22Rv1 (cell line): Measurements from ENCODE around the gene P2RX1.

Experiments used
- CTCF ChIP-seq: fragments of 450-650 bp; IDR thresholded peaks from 2 replicates; pipeline ENCODE4 v1.5.1; 2017; ENCODE audit warnings: mild to moderate bottlenecking
- ZFX ChIP-seq: fragments of 450-650 bp; IDR thresholded peaks from 2 replicates; pipeline ENCODE4 v1.6.1; 2017; ENCODE audit warnings: antibody characterized with exemption, borderline replicate concordance

DNA sequence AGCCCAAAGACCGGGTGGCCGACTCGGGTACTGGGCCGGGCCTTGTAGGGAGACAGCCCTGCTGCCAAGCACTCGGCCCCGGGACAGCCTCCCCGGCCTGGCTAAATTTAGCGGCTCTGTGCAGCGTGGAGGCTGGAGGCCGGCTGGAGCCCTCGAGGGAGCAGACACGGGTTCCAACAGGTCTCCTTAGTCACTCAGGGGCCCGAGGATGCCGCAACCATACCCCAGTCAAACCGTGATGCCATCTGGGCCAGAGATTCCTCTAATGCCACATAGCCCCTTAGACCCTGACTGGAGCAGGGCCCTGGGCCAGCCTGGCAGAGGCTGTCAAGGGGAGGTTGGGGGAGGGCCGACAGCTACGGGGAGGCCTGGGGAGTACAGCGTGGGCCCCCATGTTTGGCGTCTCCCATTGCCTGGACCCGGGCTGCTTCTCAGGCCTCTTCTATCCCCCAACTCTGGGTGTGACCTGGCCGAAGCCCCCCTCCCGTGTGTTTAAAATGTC lies 2.9 kb upstream of the P2RX1 start:
- TF ChIP-seq CTCF (no peak), ZFX (no peak)
